ENCODE results near the gene SOS1. TPM values are rescaled to one million over a fixed set of nuclear protein-coding genes. Genes with fewer than 3 reads are reported as not detected.

The SOS1 gene
- 10 to 100 TPM; 15.3 to 21.3 TPM for total RNA-seq

DNA sequence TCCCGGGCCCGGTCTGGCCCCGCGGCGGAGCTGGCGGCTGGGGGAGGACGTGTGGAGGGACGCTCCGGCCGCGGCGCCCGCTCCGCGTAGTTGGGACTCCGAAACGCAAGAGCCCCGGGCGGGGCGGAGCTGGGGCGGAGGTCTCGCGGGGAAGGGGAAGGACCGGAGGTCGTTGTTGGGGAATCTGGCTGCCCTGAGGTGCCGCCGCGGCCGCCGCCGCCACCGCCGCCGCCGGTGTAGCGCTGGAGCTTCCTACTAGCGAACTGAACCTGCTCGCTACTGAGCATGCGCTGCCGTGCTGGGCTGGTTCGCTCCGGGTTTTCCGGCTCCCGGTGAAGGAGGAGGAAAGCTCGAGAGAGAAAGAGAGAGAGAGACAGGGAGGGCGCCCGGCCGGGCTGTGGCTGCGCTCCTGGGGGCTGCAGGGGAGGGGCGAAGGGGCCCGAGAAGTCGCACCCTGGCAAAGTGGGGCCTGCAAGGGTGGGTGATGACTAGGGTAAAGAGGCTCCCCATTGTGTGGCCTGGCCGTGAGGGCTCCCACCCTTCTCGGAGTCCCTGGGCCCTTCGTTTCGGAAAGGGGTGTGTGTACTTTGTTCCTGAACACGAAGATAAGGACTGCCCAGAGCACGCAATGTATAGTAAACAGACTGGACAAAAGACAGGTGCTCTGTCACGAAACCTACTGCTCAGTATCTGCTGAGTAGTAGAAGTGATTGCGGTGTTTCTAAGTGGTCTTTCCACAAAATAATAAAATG is at the start of gene SOS1:
SOS1 (minus strand) TSS at position 281 of the 752 bp plus-strand sequence. CDS start 629 bp downstream, outside the sequence.
- peak; percentile 93 for DNase-seq (ENCODE audit: low spot score)
- TF ChIP-seq, protein P1, sequence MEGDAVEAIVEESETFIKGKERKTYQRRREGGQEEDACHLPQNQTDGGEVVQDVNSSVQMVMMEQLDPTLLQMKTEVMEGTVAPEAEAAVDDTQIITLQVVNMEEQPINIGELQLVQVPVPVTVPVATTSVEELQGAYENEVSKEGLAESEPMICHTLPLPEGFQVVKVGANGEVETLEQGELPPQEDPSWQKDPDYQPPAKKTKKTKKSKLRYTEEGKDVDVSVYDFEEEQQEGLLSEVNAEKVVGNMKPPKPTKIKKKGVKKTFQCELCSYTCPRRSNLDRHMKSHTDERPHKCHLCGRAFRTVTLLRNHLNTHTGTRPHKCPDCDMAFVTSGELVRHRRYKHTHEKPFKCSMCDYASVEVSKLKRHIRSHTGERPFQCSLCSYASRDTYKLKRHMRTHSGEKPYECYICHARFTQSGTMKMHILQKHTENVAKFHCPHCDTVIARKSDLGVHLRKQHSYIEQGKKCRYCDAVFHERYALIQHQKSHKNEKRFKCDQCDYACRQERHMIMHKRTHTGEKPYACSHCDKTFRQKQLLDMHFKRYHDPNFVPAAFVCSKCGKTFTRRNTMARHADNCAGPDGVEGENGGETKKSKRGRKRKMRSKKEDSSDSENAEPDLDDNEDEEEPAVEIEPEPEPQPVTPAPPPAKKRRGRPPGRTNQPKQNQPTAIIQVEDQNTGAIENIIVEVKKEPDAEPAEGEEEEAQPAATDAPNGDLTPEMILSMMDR (IDR thresholded peaks at IDR 0.05) = peak in 1 of 2 donors; percentile 11
- Histone ChIP-seq H3K36me3 (no peaks in the 10 kb centered on the region), H3K4me1 (peaks cover 0 to 45% of the 10 kb centered on the region in 2 donors), H3K27ac (peak within 1 kb of the TSS; percentile 94 to 96), H3K27me3 (no peaks in the 10 kb centered on the region), H3K4me3 (peak within 1 kb of the TSS; percentile 86 to 87), H3K9me3 (no peaks in the 10 kb centered on the region)

DNA sequence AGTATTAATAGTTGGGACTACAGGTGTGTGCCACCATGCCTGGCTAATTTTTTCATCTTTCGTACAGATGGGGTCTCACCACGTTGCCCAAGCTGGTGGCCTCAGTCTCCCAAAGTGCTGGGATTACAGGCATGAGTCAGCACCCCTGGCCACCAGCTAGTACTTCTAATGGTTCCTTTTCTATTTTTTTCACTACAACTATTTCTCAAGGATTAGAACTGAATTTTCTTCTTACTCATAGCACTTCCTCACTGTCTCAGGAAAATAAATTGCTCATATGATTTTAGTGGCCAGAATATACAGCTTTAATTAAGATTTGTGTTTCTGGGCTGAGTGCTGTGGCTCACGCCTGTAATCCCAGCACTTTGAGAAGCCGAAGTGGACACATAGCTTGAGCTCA is 43.2 kb upstream of the SOS1 start:
- DNase-seq (ENCODE audit: low spot score) = no peak
- no peaks in the 10 kb centered on the region for H3K9me3 ChIP-seq
- H3K4me1 ChIP-seq = peaks cover 0 to 5% of the 10 kb centered on the region in 2 donors
- no peaks in the 10 kb centered on the region for H3K36me3 ChIP-seq
- H3K27ac ChIP-seq = no peak overlapping the region
- H3K4me3 ChIP-seq = no peak overlapping the region
- TF ChIP-seq, protein P1 (IDR thresholded peaks at IDR 0.05) = no peak
- H3K27me3 ChIP-seq = no peaks in the 10 kb centered on the region

DNA sequence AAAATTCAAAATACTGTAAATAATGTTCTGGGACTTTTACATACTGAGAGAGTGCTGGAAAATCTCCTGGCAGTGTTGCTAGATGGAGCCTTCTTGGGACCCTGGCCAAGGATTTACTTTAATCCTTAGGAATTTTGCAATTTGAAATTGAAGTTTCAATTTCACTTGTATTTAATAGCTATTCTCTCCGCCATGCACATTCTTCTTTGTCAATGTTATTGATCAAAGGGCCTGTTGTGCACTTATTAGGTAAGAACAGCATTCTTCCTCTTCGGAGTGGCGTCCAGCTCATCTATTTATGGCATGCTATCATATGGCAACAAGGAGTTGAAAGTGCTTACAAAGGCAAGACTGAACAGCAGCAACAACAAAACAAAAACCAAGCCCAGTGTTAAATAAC is 40.1 kb upstream of the SOS1 start:
- Histone ChIP-seq H3K9me3 (no peaks in the 10 kb centered on the region), H3K4me3 (no peak overlapping the region), H3K36me3 (no peaks in the 10 kb centered on the region), H3K27me3 (no peaks in the 10 kb centered on the region), H3K27ac (no peak overlapping the region), H3K4me1 (peaks cover 0 to 5% of the 10 kb centered on the region in 2 donors)
- TF ChIP-seq, protein P1 (IDR thresholded peaks at IDR 0.05) = no peak
- no peak for DNase-seq (ENCODE audit: low spot score)

DNA sequence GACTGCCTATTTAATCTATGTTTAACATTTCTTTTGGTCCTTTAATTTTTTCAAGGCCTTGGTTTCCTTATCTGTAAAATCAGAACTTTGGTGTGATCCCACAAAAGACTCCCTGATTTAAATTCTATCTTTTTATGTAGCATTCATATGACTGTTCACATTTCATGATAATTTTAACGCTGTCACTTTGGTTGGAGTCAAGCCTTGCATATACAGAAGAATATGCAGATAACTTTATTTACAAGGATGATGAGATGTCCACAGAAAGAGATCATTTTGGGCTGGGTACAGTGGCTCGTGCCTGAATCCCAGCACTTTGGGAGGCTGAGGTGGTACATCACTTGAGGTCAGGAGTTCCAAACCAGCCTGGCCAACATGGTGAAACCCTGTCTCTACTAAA is 38.4 kb upstream of the SOS1 start:
- TF ChIP-seq, protein P1 (IDR thresholded peaks at IDR 0.05) = no peak
- no peak overlapping the region for H3K27ac ChIP-seq
- peaks cover 0 to 5% of the 10 kb centered on the region in 2 donors for H3K4me1 ChIP-seq
- H3K9me3 ChIP-seq = no peaks in the 10 kb centered on the region
- H3K36me3 ChIP-seq = no peaks in the 10 kb centered on the region
- DNase-seq (ENCODE audit: low spot score) = no peak
- H3K27me3 ChIP-seq = no peaks in the 10 kb centered on the region
- no peak overlapping the region for H3K4me3 ChIP-seq

DNA sequence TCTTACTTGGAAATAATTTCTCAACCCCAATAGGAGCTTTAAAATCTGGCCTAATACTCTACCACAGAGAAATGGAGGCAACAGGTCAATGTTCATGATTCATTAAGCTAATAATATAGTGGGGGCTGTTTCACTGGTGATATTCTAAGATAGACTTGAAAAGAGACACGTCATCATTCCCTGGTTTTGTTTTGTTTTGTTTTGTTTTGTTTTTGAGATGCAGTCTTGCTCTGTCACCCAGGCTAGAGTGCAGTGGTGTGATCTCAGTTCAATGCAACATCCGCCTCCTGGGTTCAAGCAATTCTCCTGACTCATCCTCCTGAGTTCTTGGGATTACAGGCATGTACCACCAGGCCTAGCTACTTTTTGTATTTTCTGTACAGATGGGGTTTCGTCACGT is 37.5 kb upstream of the SOS1 start:
- no peak overlapping the region for H3K27ac ChIP-seq
- no peaks in the 10 kb centered on the region for H3K9me3 ChIP-seq
- peaks cover 0 to 5% of the 10 kb centered on the region in 2 donors for H3K4me1 ChIP-seq
- no peak for DNase-seq (ENCODE audit: low spot score)
- TF ChIP-seq, protein P1 (IDR thresholded peaks at IDR 0.05) = no peak
- no peaks in the 10 kb centered on the region for H3K27me3 ChIP-seq
- H3K4me3 ChIP-seq = no peak overlapping the region
- H3K36me3 ChIP-seq = no peaks in the 10 kb centered on the region
